Suppressor macrophage treated with lipopolysaccharide for 1 hour (primary cell): ENCODE data around the gene E2F3.

ENCODE experiments used
- DNase-seq, 3 donors: peaks; one replicate each; pipeline ENCODE4 v3.0.0-alpha.2; 2020 to 2022

Gene E2F3

GRCh38 chr6:20538131-20538662 is 136.5 kb downstream of the E2F3 start:
- no peak for DNase-seq

- DNase-seq = no peak
Measured at GRCh38 chr6:20538907-20539306, 137.2 kb downstream of the E2F3 start.

GRCh38 chr6:20539387-20539786 is 137.7 kb downstream of the E2F3 start:
- DNase-seq = no peak

- peak; percentile 26 to 59 (median 54) for DNase-seq
Measured at GRCh38 chr6:20540683-20541082, 139.0 kb downstream of the E2F3 start.

GRCh38 chr6:20541382-20541781 is 139.7 kb downstream of the E2F3 start:
- DNase-seq = peak; percentile 52 to 61 (median 56)

- DNase-seq = peak in 1 of 3 donors; percentile 1
Measured at GRCh38 chr6:20542927-20543602, 141.4 kb downstream of the E2F3 start.
